Measurements from ENCODE around the gene SSBP3.
"Not testable (repeated sequence)": the region's sequence is repeated elsewhere in the genome, so short reads cannot be mapped to it uniquely, and the experiment has no call there.

Gene SSBP3

DNA sequence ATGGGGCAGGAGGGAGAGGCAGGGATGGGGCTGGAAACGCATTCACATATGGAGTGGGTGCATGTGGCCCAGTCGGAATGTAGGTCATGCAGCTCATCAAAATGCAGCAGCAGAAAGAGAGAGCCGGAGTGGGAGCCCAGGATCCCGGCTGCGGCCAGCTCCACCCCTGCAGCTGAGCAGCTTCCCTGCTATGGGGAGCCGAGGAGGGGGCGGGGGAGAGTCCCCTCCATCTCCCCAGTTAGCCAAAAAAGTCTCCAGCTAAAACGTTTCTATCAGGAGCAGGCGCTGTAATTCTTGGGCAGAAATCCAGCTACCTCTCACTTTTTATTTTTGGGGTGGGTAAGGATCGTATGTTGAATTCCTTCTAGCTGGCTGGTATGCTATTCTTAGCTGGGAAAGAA, 166.6 kb downstream of the SSBP3 start:
- ChIA-PET CTCF (no interaction called here), POLR2A (no interaction called here)
- no peak for DNase-seq (ENCODE audit: extremely low spot score)
- TF ChIP-seq SP1 (IDR thresholded peaks at IDR 0.05) (no peak), FOXA1 (IDR thresholded peaks at IDR 0.05) (no peak), SUZ12 (IDR thresholded peaks at IDR 0.05) (no peak)

DNA sequence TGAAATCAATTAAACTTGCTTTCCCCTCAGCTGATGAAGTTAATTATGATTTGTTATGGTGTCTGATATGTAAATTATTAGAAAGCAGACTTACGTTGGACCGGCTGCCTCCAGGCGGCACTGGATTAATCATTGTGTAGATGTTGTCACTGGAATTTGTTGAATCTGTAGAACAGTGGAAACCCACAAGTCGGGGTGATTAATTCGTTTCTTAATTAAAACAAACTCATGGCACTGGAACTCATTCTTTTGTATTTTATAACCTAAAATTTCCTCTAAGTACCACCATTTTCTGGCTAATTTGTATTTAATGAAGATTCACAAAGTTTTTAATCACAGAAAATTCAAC, 167.2 kb downstream of the SSBP3 start:
- DNase-seq (ENCODE audit: extremely low spot score): no peak
- ChIA-PET CTCF (no interaction called here), POLR2A (no interaction called here)
- TF ChIP-seq FOXK2 (IDR thresholded peaks at IDR 0.05) (no peak), CTBP1 (IDR thresholded peaks at IDR 0.05; ENCODE audit: borderline replicate concordance) (no peak), LEF1 (IDR thresholded peaks at IDR 0.05; ENCODE audit: borderline replicate concordance) (no peak), L3MBTL2 (conservative IDR thresholded peaks at IDR 0.05) (no peak), BHLHE40 (IDR thresholded peaks at IDR 0.05; ENCODE audit: borderline replicate concordance) (no peak), FOXA1 (IDR thresholded peaks at IDR 0.05) (no peak), HDGF (IDR thresholded peaks at IDR 0.05; ENCODE audit: borderline replicate concordance) (no peak), SUZ12 (IDR thresholded peaks at IDR 0.05) (no peak), NFRKB (IDR thresholded peaks at IDR 0.05) (no peak), FOXM1 (IDR thresholded peaks at IDR 0.05; ENCODE audit: borderline replicate concordance) (no peak), ARNT (IDR thresholded peaks at IDR 0.05) (no peak), TARDBP (IDR thresholded peaks at IDR 0.05) (no peak), ELF4 (IDR thresholded peaks at IDR 0.05) (no peak), SP1 (IDR thresholded peaks at IDR 0.05) (no peak), ZNF384 (IDR thresholded peaks at IDR 0.05) (no peak)
- TF ChIP-seq, protein P1, sequence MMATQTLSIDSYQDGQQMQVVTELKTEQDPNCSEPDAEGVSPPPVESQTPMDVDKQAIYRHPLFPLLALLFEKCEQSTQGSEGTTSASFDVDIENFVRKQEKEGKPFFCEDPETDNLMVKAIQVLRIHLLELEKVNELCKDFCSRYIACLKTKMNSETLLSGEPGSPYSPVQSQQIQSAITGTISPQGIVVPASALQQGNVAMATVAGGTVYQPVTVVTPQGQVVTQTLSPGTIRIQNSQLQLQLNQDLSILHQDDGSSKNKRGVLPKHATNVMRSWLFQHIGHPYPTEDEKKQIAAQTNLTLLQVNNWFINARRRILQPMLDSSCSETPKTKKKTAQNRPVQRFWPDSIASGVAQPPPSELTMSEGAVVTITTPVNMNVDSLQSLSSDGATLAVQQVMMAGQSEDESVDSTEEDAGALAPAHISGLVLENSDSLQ (IDR thresholded peaks at IDR 0.05): no peak

DNA sequence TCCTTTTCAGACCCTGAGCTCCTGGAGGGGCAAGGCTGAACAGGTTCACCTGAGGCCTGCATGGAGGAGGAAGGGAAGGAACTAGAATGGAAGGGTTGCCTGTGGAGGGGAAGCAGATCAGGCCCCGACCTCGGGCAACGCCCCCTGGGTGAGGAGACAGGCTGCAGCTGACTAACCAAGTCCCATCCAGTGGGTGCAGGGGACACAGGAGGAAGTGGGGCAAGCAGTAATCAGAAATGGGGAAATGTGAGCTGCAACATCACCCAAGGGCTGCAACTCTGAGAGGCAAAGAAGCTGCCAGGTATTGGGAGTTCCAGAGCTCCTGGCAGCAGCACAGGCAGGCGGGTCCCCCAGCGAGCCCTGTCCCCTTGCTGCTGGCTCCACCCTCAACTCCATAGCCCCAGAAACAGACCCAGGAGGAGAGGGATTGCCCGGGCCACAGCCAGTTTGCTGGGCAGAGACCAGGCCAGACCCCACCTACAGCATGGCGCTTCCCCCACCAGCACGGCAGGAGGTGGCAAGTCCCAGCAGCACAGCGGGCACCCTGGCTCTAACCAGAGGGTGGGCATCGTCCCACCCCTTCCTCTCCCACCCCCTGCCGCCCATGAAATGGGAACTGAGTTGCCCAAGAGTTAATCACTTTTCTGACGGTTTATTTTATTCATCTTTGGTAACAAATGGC, 167.7 kb downstream of the SSBP3 start:
- CTCF ChIA-PET: no interaction called here

DNA sequence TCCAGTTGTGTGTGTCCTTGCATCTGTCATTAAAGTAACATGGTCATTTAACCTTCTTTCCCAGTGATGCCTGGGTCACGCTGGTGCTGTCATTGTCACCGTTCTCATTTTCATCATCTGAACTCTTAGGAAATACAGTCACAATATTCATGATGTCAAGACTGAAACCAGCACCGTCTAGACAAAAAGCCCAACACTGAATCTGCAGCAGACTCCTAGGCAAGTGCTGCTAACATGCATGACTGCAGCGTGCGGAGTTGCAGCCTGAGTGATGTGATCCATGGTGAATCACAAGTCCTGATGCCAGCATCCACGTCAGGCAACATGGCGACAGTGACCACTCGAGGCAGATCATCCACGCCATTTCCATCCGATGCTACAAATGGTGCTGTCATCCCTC, 168.6 kb downstream of the SSBP3 start:
- POLR2A ChIA-PET: no interaction called here
- TF ChIP-seq ZNF384 (IDR thresholded peaks at IDR 0.05) (no peak), CTBP1 (IDR thresholded peaks at IDR 0.05; ENCODE audit: borderline replicate concordance) (no peak)
- CTCF ChIA-PET: no interaction called here
- DNase-seq (ENCODE audit: extremely low spot score): no peak

More for the DNA sequence above, 167.7 kb downstream of the SSBP3 start:
- no peak for DNase-seq (ENCODE audit: extremely low spot score)
- POLR2A ChIA-PET: no interaction called here
- TF ChIP-seq CTBP1 (IDR thresholded peaks at IDR 0.05; ENCODE audit: borderline replicate concordance) (no peak), ZNF384 (IDR thresholded peaks at IDR 0.05) (no peak), FOXM1 (IDR thresholded peaks at IDR 0.05; ENCODE audit: borderline replicate concordance) (no peak), BHLHE40 (IDR thresholded peaks at IDR 0.05; ENCODE audit: borderline replicate concordance) (no peak), TARDBP (IDR thresholded peaks at IDR 0.05) (no peak), FOXA1 (IDR thresholded peaks at IDR 0.05) (no peak), LEF1 (IDR thresholded peaks at IDR 0.05; ENCODE audit: borderline replicate concordance) (no peak), NFRKB (IDR thresholded peaks at IDR 0.05) (no peak), SP1 (IDR thresholded peaks at IDR 0.05) (no peak), SUZ12 (IDR thresholded peaks at IDR 0.05) (no peak), ELF4 (IDR thresholded peaks at IDR 0.05) (no peak), FOXK2 (IDR thresholded peaks at IDR 0.05) (no peak), ARNT (IDR thresholded peaks at IDR 0.05) (no peak)
- TF ChIP-seq, protein P1 (IDR thresholded peaks at IDR 0.05): no peak

DNA sequence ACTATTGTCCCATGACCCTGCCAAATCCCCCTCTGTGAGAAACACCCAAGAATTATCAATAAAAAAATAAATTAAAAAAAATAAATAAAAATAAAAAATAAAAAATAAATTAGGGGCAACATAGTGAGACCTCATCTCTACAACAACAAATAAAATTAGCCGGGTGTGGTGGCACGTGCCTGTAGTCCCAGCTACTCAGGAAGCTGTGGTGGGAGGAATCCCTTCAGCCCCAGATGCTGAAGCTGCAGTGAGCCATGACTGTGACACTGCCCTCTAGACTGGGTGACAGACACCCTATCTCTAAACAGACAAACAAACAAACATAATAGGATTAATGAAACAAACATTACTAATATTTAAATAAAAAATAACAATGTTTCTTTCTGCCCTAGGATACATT, 171.9 kb downstream of the SSBP3 start:
- TF ChIP-seq SP1 (IDR thresholded peaks at IDR 0.05) (no peak), ARNT (IDR thresholded peaks at IDR 0.05) (no peak), ZNF384 (IDR thresholded peaks at IDR 0.05) (no peak), CTBP1 (IDR thresholded peaks at IDR 0.05; ENCODE audit: borderline replicate concordance) (no peak), L3MBTL2 (conservative IDR thresholded peaks at IDR 0.05) (no peak), FOXK2 (IDR thresholded peaks at IDR 0.05) (no peak), ELF4 (IDR thresholded peaks at IDR 0.05) (no peak), FOXA1 (IDR thresholded peaks at IDR 0.05) (no peak), FOXM1 (IDR thresholded peaks at IDR 0.05; ENCODE audit: borderline replicate concordance) (no peak), TARDBP (IDR thresholded peaks at IDR 0.05) (no peak), SUZ12 (IDR thresholded peaks at IDR 0.05) (no peak), BHLHE40 (IDR thresholded peaks at IDR 0.05; ENCODE audit: borderline replicate concordance) (no peak), NFRKB (IDR thresholded peaks at IDR 0.05) (no peak), LEF1 (IDR thresholded peaks at IDR 0.05; ENCODE audit: borderline replicate concordance) (no peak), HDGF (IDR thresholded peaks at IDR 0.05; ENCODE audit: borderline replicate concordance) (no peak)
- TF ChIP-seq, protein P1 (IDR thresholded peaks at IDR 0.05): no peak
- CTCF ChIA-PET: no interaction called here
- POLR2A ChIA-PET: no interaction called here
- no peak for DNase-seq (ENCODE audit: extremely low spot score)

DNA sequence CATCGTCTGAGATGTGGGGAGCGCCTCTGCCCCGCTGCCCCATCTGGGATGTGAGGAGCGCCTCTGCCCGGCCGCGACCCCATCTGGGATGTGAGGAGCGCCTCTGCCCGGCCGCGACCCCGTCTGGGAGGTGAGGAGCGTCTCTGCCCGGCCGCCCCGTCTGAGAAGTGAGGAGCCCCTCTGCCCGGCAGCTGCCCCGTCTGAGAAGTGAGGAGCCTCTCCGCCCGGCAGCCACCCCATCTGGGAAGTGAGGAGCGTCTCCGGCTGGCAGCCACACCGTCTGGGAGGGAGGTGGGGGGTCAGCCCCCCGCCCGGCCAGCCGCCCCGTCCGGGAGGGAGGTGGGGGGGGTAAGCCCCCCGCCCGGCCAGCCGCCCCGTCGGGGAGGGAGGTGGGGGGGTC, 173.0 kb downstream of the SSBP3 start:
- DNase-seq (ENCODE audit: extremely low spot score); CTCF ChIA-PET; POLR2A ChIA-PET: not testable (repeated sequence)

All from HEK293T (cell line).